HL-60 (cell line): ENCODE results near the gene C2orf92.
A peak's percentile ranks its signal among the peaks of the same experiment; 100 is the strongest.
"Not testable (repeated sequence)": the region's sequence is repeated elsewhere in the genome, so short reads cannot be mapped to it uniquely, and the experiment has no call there.

Experiments
- DNase-seq, 2 experiments: peaks; one replicate each; pipeline ENCODE4 v3.0.0-alpha.2; 2010 to 2020; ENCODE audit warnings: low read depth in 1 of 2, low spot score in 1 of 2
- H3K27ac ChIP-seq: fragments of 250-450 bp; sonication (Bioruptor Pico); replicated peaks from 2 replicates; pipeline ENCODE4 v1.5.1; 2020; ENCODE audit warnings: mild to moderate bottlenecking, moderate library complexity
- H3K27me3 ChIP-seq: fragments of 250-450 bp; sonication (Bioruptor Pico); 2 replicates; pipeline ENCODE4 v1.5.1; 2021; ENCODE audit warnings: mild to moderate bottlenecking, moderate library complexity; ENCODE audit not compliant: insufficient read depth, poor library complexity, severe bottlenecking
- H3K4me3 ChIP-seq: replicated peaks from 2 replicates; pipeline ENCODE4 v1.5.1; 2011; ENCODE audit warnings: mild to moderate bottlenecking, control low read depth, low read length; ENCODE audit not compliant: insufficient read depth
- CTCF ChIP-seq: IDR thresholded peaks from one replicate; pipeline ENCODE4 v1.5.1; 2011; ENCODE audit warnings: low read length, control low read depth, inconsistent platforms; ENCODE audit not compliant: insufficient read depth
- GABPA ChIP-seq: IDR thresholded peaks from 2 replicates; pipeline ENCODE4 v1.6.1; 2012; ENCODE audit warnings: low read depth
- POLR2AphosphoS5 ChIP-seq: IDR thresholded peaks from 2 replicates; pipeline ENCODE4 v1.6.1; 2012; ENCODE audit warnings: low read depth
- REST ChIP-seq: IDR thresholded peaks from 2 replicates; pipeline ENCODE4 v1.6.1; 2012; ENCODE audit warnings: low read depth; ENCODE audit not compliant: insufficient replicate concordance
- SPI1 ChIP-seq: IDR thresholded peaks from 2 replicates; pipeline ENCODE4 v1.6.1; 2012; ENCODE audit warnings: low read depth, mild to moderate bottlenecking, borderline replicate concordance

C2orf92 gene

GRCh38 chr2:97676620-97677019 lies 7.1 kb downstream of the C2orf92 start:
- H3K27me3 ChIP-seq, result no peaks in the 10 kb centered on the region

GRCh38 chr2:97677480-97677879 lies 8.0 kb downstream of the C2orf92 start:
- DNase-seq, result no peak
- no peak for TF ChIP-seq GABPA
- TF ChIP-seq CTCF, result no peak
- no peak for TF ChIP-seq SPI1
- TF ChIP-seq POLR2AphosphoS5, result no peak
- no peak for TF ChIP-seq REST
- H3K27ac ChIP-seq, result no peak overlapping the region
- H3K4me3 ChIP-seq, result no peak overlapping the region
- H3K27me3 ChIP-seq, result no peaks in the 10 kb centered on the region

More at GRCh38 chr2:97676620-97677019, 7.1 kb downstream of the C2orf92 start:
- H3K4me3 ChIP-seq, result no peak overlapping the region
- no peak overlapping the region for H3K27ac ChIP-seq
- no peak for TF ChIP-seq GABPA
- no peak for TF ChIP-seq SPI1
- TF ChIP-seq REST, result no peak
- no peak for TF ChIP-seq POLR2AphosphoS5
- TF ChIP-seq CTCF, result no peak
- DNase-seq, result no peak

GRCh38 chr2:97678298-97678697 lies 8.8 kb downstream of the C2orf92 start:
- Histone ChIP-seq H3K27ac (peak overlapping the region; percentile 25; the same call in 1 of the 2 replicates), H3K27me3 (no peaks in the 10 kb centered on the region), H3K4me3 (no peak overlapping the region)
- peak in 1 of 2 experiments; percentile 25 for DNase-seq
- TF ChIP-seq SPI1, result no peak
- no peak for TF ChIP-seq REST
- TF ChIP-seq GABPA, result no peak
- TF ChIP-seq POLR2AphosphoS5, result no peak
- TF ChIP-seq CTCF, result no peak

GRCh38 chr2:97687235-97687634 lies 17.7 kb downstream of the C2orf92 start:
- not testable (repeated sequence) for DNase-seq, H3K27ac ChIP-seq, H3K4me3 ChIP-seq, H3K27me3 ChIP-seq
